HG02759 (cell line): Measurements from ENCODE around the gene ZNF526.
"Not testable (repeated sequence)": the region's sequence is repeated elsewhere in the genome, so short reads cannot be mapped to it uniquely, and the experiment has no call there.

Experiments
- ATAC-seq: cut with Tn5 transposase; IDR thresholded peaks from one replicate; pipeline ENCODE4 v1.9.1; 2021; ENCODE audit warnings: mild to moderate bottlenecking, moderate library complexity; ENCODE audit not compliant: unreplicated experiment

ZNF526 gene

GRCh38 chr19:42257842-42258241 is 37.7 kb downstream of the ZNF526 start:
- ATAC-seq = not testable (repeated sequence)

- ATAC-seq = no peak
Observed at GRCh38 chr19:42261763-42262162, 41.7 kb downstream of the ZNF526 start.

- ATAC-seq = not testable (repeated sequence)
Observed at GRCh38 chr19:42266105-42266504, 46.0 kb downstream of the ZNF526 start.

- not testable (repeated sequence) for ATAC-seq
Observed at GRCh38 chr19:42266928-42267603, 47.0 kb downstream of the ZNF526 start.

GRCh38 chr19:42267644-42268141 is 47.6 kb downstream of the ZNF526 start:
- ATAC-seq = no peak

- ATAC-seq = peak; percentile 62
Observed at GRCh38 chr19:42268142-42268703, 48.1 kb downstream of the ZNF526 start.

GRCh38 chr19:42268704-42269477 is 48.8 kb downstream of the ZNF526 start, which contains the start of gene CIC:
CIC (plus strand) TSS chr19:42269252; CDS start chr19:42271784, 2,532 bp downstream.
- peak; percentile 79 for ATAC-seq

GRCh38 chr19:42269478-42270345 is 49.6 kb downstream of the ZNF526 start:
- no peak for ATAC-seq

GRCh38 chr19:42270346-42271044 is 50.4 kb downstream of the ZNF526 start:
- ATAC-seq = no peak

GRCh38 chr19:42271045-42271419 is 50.9 kb downstream of the ZNF526 start:
- no peak for ATAC-seq

GRCh38 chr19:42271861-42272534 is 51.9 kb downstream of the ZNF526 start:
- ATAC-seq = no peak

GRCh38 chr19:42272535-42272897 is 52.4 kb downstream of the ZNF526 start:
- no peak for ATAC-seq

GRCh38 chr19:42272989-42273406 is 52.9 kb downstream of the ZNF526 start:
- ATAC-seq = no peak

- ATAC-seq = no peak
Observed at GRCh38 chr19:42273407-42274064, 53.4 kb downstream of the ZNF526 start.

GRCh38 chr19:42274065-42274682 is 54.1 kb downstream of the ZNF526 start:
- ATAC-seq = no peak

GRCh38 chr19:42275103-42275502 is 55.0 kb downstream of the ZNF526 start:
- no peak for ATAC-seq

- no peak for ATAC-seq
Observed at GRCh38 chr19:42275517-42275916, 55.4 kb downstream of the ZNF526 start.

GRCh38 chr19:42276284-42276683 is 56.2 kb downstream of the ZNF526 start:
- ATAC-seq = no peak

GRCh38 chr19:42276821-42277220 is 56.7 kb downstream of the ZNF526 start:
- ATAC-seq = no peak
